Activated CD8-positive, alpha-beta memory T cell treated with anti-CD3 and anti-CD28 coated beads, Interleukin-2, amount 50 U/mL, for 24 hours (primary cell): ENCODE measurements around the gene SNUPN.
A peak's percentile ranks its signal among the peaks of the same experiment; 100 is the strongest.
"Not testable (repeated sequence)": the region's sequence is repeated elsewhere in the genome, so short reads cannot be mapped to it uniquely, and the experiment has no call there.

Experiments used
- DNase-seq: peaks from one replicate; pipeline ENCODE4 v3.0.0-alpha.2; 2020; ENCODE audit errors: extremely low read depth

Gene SNUPN

DNA sequence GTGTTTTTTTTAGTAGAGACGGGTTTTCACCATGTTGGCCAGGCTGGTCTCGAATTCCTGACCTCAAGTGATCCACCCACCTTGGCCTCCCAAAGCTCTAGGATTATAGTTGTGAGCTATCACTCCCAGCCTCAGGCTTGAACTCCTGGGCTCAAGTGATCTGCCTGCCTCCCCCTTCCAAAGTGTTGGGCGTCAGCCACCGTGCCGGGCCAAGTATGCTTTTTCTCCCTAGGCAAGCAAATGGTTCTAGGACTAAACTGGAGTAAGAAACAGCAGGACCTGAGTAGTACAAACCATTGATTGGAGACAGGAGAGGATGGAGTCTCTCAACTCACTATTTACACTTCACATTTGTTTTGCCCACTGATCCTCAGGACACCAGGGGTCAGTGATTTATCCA is 41.8 kb downstream of the SNUPN start:
- DNase-seq: no peak

DNA sequence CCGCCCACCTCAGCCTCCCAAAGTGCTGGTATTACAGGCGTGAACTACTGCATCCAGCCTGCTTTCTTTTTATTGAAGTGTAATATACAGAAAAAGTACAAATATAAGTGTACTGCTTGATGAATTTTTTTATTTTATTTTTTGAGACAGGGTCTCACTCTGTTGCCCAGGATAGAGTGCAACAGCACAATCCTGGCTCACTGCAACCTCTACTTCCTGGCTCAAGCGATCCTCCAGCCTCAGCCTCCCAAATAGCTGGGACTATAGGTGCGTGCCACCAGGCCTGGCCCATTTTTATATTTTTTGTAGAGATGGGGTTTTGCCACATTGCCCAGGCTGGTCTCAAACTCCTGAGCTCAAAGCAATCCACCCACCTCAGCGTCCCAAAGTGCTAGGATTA is 42.6 kb downstream of the SNUPN start:
- DNase-seq: not testable (repeated sequence)

DNA sequence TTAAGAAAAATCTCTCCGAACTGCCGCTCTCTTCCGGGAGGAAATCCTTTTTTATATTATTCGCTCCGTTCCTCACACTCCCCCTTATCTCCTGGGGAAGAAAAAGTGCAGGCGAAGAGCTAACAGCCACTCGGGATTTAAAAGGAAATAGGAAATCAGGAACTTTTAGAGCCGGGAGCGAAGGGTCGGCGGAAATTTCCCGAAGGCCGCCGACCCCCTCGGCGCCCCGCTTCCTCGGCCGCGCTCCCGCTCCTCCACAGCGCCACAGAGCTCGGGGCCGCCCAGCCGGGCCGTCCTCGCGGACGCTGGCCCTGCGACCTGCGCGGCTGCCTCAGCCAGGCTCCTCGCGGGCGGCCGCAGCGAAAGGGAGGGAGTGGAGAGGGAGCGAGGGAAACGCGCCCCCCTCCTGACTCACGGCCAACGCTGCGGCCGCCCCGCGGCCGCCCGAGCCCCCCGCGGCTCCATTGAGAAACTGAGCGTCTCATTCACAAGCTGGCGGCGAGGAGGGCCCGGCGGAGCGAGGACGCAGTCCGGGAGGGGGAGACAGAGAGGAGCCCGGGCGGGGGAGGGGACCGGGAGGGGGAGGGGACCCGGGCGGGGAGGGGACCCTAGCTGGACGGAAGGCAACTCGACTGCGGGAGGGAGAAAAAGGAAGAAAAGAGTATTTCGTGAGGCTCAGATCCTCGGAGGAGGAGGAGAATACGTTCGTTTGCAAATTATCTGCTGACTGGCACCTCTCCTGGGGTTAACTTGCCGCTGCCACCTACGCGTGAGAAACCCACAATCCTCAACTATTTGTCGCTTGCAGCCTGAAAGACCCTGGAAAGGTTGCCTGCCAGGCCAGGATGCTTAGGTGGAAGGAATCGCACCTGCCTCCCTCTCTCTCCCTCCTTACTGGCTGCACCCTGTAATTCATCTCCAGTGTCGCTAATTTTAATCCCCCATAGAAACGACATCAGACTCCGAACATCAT is 46.3 kb downstream of the SNUPN start, which contains the start of gene PTPN9:
Gene PTPN9, minus strand, starts transcription at position 368 of the 973 bp plus-strand sequence. CDS start 539 bp downstream, outside the sequence.
- peak; percentile 21 for DNase-seq

DNA sequence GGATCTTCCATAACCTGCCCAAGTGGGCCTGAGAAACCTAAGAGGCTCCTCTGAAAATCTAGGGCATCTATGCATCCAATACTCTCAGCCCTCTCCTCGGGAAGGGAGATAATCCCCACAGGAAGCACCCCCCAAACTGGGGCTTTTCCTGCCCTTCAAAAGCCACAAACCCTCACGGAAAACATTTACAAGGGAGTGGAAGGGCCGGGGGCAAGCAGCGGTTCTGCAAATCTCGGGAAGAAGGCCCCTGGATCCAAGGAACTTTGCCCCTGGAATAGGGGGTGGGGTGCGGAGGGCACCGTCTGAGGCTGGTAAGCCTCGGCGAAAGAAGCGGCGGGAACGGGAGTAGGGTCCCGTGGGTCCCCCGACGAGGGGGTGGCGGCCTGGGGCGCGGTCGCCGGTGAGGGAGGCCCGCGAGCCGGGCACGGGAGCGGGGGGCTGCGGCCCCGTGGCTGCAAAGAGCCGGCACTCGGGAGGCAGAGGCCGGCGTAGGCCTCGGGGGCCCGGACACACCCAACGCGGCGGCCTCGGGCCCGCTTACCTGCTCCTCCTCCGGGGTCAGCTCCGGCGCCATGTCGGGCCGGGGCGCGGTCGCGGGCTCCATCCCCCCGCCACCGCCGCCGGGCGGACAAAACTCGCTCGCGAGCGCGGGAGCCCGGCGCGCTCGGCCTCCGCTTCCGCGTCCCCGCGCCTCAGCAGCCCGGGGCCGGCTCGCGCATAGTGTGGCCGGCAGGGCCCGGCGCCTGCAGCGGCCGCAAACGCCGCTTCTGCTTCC is 47.2 kb downstream of the SNUPN start:
- DNase-seq: no peak

DNA sequence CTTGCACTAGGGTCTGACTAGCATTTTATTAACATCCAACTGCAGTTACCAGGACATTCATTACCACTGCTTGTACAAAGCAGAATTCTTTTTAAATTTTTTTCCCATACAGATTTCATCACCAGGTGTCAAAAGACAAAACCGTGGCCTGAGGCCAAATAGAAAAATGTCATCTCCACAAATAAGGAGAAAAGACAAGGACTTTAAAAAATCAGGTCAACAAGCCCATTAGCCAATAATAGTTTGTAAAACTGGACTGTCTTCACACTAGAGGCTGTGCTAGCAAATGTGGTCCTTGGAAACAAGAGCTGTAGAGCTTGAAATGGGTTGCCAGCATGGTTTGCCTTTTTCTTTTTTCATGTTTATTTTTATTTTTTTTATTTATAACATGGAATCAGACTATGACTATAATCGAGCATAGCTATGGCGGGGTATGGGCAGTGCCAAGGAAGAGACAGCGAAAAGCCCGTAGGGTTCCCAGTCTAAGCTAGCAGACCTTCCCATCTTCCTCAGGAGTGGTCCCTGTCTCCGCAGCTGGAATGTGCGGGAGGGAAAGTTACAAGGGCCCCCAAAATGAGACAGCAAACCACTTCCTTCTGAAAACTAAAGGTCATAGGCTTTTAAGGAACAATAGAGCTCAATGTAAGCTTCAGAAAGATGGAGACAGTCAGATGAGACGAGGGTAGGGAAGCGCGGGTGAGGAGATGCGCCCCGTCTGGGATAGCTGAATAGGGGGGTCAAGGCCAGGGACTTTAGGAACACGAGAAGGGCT is 47.9 kb downstream of the SNUPN start:
- no peak for DNase-seq

DNA sequence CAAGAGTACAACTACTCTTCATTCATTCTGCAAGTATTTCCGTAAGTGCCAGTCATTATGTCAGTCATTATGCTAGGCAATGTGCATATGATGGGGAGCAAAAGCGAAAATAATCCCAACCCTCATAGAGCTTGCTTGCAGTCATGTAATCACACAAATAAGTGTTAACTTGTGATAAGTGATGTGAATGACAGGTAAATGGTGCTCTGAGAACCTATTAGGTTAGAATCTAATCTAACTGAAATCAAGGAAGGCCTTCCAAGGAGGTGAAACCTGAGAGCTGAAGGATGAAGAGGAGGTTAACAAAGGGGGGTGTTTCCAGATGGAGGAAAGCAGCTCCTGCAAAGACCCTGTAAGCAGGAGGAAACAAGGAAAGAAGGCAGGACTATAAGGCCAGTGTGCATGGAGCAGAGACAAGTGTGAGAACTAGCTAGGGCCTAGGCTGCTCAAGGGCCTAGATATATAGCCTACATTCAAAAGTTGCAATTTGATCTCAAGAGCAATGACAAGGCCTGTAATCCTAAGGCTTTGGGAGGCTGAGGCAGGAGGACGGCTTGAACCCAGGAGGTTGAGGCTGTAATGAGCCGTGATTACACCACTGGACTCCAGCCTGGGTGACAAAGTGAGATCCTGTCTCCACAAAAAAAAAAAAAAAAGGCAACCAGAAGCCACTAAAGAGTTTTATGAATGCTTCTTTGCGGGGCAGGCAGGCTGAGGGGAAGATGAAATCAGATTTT is 51.7 kb downstream of the SNUPN start:
- no peak for DNase-seq

DNA sequence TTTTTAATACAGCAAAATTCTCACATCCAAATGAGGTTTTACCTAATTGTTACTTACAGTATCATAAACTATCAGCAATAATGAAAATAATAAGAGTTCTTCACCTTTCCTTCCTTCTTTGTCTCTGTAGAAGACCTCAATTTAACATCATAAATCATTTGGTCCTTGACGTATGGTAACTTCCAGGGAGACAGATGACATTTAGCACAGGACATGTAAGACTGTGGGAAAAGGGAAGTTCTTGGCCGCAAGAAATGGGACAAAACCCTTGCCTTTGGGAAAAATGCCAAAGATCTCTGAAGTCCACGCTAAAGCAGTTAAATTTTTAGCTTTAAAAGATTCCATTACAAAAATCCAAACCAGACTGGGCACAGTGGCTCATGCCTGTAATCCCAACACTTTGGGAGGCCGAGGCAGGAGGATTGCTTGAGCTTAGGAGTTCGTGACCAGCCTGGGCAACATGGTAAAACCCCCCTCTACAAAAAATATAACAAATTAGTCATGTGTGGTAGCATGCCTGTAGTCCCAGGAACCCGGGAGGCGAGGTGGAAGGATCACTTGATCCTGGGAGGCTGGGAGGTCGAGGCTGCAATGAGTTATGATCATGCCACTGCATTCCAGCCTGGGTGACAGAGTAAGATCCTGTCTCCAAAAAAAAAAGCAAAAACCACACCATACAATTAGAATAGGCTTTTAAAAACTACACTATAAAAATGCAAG is 55.2 kb downstream of the SNUPN start:
- no peak for DNase-seq

DNA sequence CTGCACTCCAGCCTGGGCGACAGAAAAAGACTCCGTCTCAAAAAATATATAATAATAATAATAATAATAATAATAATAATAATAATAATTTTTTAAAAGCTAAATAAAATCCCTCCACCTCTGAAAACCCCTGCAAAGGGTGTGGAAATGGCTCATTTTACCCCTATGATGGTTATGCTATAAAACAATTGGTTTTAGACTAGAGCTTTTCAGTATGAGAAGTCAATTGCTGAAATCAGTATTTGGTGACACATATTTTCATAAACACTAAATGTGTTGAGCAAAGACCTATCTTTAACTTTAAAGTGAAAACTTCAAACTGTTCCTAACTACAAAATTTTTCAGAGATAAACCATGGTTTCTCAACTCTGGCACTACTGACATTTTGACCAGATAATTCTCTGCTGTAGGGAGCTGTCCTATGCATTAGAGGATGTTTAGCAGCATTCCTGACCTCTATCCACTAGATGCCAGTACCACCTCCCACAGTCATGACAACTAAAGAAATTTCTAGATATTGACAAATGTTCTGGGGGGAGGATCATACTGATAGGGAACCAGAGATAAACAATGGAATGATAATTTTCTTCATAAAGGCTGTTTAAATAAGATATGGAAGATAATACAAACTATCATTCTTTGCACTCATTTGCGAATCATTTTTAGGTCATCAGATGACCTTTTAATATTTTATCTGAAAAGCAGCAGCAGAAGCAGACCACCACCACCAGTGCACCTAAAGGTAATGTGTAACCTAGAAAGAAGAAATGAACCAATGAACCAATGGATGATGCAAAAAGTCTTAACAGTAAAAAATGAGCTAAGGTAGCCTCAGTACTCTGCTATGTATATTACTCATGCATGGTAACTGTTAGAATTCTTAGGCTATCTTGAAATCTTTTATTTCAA is 60.2 kb downstream of the SNUPN start:
- no peak for DNase-seq

DNA sequence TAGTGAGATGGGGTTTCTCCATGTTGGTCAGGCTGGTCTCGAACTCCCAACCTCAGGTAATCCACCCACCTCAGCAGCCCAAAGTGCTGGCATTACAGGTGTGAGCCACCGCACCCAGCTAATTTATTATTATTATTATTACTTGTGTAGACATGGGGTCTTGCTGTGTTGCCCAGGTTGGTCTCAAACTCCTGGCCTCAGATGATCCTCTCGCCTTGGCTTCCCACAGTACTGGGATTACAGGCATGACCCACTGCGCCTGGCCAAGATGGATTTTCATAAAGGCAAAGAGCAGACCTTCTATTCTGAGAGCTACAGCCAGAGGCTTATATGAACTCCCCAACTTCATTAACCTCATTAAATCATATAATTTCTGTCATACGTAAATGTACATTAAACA is 63.6 kb downstream of the SNUPN start:
- DNase-seq: no peak

DNA sequence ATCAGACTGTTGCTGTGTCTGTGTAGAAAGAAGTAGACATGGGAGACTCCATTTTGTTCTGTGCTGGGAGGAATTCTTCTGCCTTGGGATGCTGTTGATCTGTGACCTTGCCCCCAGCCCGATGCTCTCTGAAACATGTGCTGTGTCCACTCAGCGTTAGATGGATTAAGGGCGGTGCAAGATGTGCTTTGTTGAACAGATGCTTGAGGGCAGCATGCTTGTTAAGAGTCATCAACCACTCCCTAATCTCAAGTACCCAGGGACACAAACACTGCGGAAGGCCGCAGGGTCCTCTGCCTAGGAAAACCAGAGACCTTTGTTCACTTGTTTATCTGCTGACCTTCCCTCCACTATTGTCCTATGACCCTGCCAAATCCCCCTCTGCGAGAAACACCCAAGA is 66.2 kb downstream of the SNUPN start:
- not testable (repeated sequence) for DNase-seq

DNA sequence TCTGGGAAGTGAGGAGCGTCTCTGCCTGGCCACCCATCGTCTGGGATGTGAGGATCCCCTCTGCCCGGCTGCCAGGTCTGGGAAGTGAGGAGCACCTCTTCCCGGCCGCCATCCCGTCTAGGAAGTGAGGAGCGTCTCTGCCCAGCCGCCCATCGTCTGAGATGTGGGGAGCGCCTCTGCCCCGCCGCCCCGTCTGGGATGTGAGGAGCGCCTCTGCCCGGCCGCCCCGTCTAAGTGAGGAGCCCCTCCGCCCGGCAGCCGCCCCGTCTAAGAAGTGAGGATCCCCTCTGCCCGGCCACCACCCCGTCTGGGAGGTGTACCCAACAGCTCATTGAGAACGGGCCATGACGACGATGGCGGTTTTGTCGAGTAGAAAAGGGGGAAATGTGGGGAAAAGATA is 66.6 kb downstream of the SNUPN start:
- not testable (repeated sequence) for DNase-seq

DNA sequence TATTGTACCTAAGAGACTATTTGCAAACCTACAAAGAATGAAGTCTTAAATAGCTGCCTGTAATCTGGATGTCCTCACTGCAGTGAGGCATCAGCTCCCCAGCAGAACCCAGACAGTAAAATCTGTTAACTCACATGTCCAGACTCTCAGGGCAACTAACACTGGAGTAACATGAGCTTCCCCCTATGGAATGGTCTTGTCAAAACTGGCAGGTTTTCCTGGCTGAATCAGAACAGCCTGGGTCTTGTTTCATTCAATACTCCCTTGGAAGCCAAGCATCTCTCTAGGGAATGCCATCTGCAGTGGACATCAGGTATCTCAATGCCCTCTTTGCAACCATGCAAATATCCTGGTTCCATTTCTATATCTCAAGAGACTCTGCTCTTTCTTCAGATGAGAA is 70.8 kb downstream of the SNUPN start:
- DNase-seq: no peak

DNA sequence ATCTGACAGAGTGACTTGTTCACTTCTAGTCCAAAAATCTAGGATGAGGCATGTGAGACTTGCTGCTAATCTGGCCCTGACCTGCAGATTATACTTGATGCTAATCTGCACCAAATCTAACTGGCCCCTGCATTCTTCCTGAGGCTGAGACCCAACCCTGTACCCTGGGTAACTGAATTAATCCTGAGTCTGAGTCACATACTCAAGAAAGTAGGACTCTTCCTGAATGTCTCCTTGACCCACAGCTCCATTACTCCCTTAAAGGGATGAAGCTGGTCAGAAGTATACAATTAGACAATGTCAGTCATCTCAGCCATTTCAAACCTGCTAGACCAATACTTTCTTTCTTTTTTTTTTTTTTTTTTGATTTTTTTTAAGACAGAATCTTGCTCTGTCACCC is 71.9 kb downstream of the SNUPN start:
- no peak for DNase-seq

DNA sequence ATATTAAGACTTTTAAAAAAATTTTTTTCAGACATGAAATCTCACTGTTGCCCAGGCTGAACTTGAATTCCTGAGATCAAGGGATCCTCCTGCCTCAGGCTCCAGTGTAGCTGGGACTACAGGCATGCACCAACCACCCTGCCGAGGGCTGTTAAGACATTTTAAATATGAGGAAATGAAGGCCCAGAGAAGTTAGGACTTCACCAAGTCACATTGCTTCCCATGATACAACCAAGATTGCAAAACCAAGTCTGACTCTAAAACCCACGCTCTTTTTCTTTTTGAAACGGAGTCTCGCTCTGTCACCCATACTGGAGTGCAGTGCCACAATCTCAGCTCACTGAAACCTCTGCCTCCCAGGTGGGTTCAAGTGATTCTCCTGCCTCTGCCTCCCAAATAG is 74.4 kb downstream of the SNUPN start:
- DNase-seq: no peak
